Measurements from ENCODE around the gene SMARCAL1.

DNA sequence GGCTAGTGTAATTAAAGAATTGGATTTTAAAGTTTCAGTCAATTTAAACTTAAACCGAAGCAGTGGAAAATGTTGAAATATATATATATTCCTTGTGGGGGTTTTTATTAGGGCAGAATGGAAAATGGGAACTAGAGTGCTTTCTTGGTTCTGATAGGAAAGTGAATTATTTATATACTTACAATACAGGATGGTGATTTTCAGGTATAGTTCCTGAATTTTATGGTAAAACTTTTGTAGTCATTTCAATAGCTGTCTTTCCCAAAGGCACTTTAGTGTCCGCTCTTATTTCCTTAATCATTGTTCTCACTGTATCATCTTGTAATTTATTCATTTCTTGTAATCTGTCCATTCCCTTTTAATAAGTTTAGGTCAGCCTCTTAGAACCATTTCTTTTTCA, 88.3 kb downstream of the SMARCAL1 start:
- TF ChIP-seq, protein P1, sequence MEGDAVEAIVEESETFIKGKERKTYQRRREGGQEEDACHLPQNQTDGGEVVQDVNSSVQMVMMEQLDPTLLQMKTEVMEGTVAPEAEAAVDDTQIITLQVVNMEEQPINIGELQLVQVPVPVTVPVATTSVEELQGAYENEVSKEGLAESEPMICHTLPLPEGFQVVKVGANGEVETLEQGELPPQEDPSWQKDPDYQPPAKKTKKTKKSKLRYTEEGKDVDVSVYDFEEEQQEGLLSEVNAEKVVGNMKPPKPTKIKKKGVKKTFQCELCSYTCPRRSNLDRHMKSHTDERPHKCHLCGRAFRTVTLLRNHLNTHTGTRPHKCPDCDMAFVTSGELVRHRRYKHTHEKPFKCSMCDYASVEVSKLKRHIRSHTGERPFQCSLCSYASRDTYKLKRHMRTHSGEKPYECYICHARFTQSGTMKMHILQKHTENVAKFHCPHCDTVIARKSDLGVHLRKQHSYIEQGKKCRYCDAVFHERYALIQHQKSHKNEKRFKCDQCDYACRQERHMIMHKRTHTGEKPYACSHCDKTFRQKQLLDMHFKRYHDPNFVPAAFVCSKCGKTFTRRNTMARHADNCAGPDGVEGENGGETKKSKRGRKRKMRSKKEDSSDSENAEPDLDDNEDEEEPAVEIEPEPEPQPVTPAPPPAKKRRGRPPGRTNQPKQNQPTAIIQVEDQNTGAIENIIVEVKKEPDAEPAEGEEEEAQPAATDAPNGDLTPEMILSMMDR (IDR thresholded peaks at IDR 0.05; ENCODE audit: poor library complexity): no peak
- TF ChIP-seq EZH2phosphoT487 (IDR thresholded peaks at IDR 0.05; ENCODE audit: low read depth, severe bottlenecking, unreplicated experiment): no peak

Data from hepatocyte (in vitro differentiated cells).